PC-9 (cell line): Measurements from ENCODE around the gene ZNF580.

ENCODE experiments used
- CTCF ChIP-seq: fragments of 200-600 bp; sonication (generic); conservative IDR thresholded peaks from 2 replicates; pipeline ENCODE4 v1.6.1; 2017; ENCODE audit warnings: mixed run types, antibody characterized with exemption, mild to moderate bottlenecking, moderate library complexity
- EZH2 ChIP-seq: fragments of 200-600 bp; sonication (generic); IDR thresholded peaks from 2 replicates; pipeline ENCODE4 v1.8.0; 2017; ENCODE audit warnings: antibody characterized with exemption, low read depth

- no peak for TF ChIP-seq CTCF
- TF ChIP-seq EZH2: no peak
Observed at GRCh38 chr19:55647732-55648584, 7.2 kb downstream of the ZNF580 start, which contains the start of gene CCDC106.
